Measurements from ENCODE around the gene SERINC3.

The SERINC3 gene

DNA sequence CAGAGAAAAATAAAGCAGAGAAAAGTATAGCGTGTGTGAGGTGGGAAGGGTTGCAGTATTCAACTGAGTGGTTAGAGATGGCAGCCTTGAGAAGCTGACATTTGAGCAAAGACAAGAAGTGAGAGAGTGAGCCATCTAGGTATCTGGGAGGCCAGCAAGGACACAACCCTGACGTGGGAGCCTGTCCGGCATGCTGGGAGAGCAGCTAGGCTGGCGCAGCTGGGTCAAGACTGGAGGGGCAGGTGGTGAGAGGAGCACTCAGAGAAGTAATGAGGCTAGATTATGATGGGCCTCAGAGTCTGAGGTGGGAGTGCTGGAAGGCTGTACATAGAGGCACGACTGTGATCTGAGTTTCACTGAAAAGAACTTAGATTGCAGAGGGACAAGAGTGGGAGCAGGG lies 33.3 kb downstream of the SERINC3 start:
- no peak for DNase-seq (ENCODE audit: low read depth in 1 of 2, low spot score in 1 of 2)

GRCh38 chr20:44485830-44486198 lies 36.1 kb downstream of the SERINC3 start:
- TF ChIP-seq, protein P1, sequence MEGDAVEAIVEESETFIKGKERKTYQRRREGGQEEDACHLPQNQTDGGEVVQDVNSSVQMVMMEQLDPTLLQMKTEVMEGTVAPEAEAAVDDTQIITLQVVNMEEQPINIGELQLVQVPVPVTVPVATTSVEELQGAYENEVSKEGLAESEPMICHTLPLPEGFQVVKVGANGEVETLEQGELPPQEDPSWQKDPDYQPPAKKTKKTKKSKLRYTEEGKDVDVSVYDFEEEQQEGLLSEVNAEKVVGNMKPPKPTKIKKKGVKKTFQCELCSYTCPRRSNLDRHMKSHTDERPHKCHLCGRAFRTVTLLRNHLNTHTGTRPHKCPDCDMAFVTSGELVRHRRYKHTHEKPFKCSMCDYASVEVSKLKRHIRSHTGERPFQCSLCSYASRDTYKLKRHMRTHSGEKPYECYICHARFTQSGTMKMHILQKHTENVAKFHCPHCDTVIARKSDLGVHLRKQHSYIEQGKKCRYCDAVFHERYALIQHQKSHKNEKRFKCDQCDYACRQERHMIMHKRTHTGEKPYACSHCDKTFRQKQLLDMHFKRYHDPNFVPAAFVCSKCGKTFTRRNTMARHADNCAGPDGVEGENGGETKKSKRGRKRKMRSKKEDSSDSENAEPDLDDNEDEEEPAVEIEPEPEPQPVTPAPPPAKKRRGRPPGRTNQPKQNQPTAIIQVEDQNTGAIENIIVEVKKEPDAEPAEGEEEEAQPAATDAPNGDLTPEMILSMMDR (IDR thresholded peaks at IDR 0.05; ENCODE audit: insufficient read depth, low read length), result no peak
- TF ChIP-seq GABPA (IDR thresholded peaks at IDR 0.05; ENCODE audit: low read depth) (no peak), SPI1 (IDR thresholded peaks at IDR 0.05; ENCODE audit: borderline replicate concordance, low read depth) (no peak), POLR2AphosphoS5 (IDR thresholded peaks at IDR 0.05; ENCODE audit: low read depth) (no peak)
- TF ChIP-seq, protein P2, sequence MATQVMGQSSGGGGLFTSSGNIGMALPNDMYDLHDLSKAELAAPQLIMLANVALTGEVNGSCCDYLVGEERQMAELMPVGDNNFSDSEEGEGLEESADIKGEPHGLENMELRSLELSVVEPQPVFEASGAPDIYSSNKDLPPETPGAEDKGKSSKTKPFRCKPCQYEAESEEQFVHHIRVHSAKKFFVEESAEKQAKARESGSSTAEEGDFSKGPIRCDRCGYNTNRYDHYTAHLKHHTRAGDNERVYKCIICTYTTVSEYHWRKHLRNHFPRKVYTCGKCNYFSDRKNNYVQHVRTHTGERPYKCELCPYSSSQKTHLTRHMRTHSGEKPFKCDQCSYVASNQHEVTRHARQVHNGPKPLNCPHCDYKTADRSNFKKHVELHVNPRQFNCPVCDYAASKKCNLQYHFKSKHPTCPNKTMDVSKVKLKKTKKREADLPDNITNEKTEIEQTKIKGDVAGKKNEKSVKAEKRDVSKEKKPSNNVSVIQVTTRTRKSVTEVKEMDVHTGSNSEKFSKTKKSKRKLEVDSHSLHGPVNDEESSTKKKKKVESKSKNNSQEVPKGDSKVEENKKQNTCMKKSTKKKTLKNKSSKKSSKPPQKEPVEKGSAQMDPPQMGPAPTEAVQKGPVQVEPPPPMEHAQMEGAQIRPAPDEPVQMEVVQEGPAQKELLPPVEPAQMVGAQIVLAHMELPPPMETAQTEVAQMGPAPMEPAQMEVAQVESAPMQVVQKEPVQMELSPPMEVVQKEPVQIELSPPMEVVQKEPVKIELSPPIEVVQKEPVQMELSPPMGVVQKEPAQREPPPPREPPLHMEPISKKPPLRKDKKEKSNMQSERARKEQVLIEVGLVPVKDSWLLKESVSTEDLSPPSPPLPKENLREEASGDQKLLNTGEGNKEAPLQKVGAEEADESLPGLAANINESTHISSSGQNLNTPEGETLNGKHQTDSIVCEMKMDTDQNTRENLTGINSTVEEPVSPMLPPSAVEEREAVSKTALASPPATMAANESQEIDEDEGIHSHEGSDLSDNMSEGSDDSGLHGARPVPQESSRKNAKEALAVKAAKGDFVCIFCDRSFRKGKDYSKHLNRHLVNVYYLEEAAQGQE (IDR thresholded peaks at IDR 0.05; ENCODE audit: insufficient replicate concordance, low read depth), result no peak
- H3K27ac ChIP-seq (replicated peaks), result no peak overlapping the region
- H3K27me3 ChIP-seq (ENCODE audit: insufficient read depth, poor library complexity, severe bottlenecking), result no peaks in the 10 kb centered on the region
- DNase-seq (ENCODE audit: low read depth in 1 of 2, low spot score in 1 of 2), result no peak
- no peak overlapping the region for H3K4me3 ChIP-seq (replicated peaks; ENCODE audit: insufficient read depth, low read length)

More for the DNA sequence above, 33.3 kb downstream of the SERINC3 start:
- Histone ChIP-seq H3K27ac (replicated peaks) (no peak overlapping the region), H3K4me3 (replicated peaks; ENCODE audit: insufficient read depth, low read length) (no peak overlapping the region), H3K27me3 (ENCODE audit: insufficient read depth, poor library complexity, severe bottlenecking) (no peaks in the 10 kb centered on the region)
- TF ChIP-seq SPI1 (IDR thresholded peaks at IDR 0.05; ENCODE audit: borderline replicate concordance, low read depth) (no peak), GABPA (IDR thresholded peaks at IDR 0.05; ENCODE audit: low read depth) (no peak), POLR2AphosphoS5 (IDR thresholded peaks at IDR 0.05; ENCODE audit: low read depth) (no peak)
- TF ChIP-seq, protein P1 (IDR thresholded peaks at IDR 0.05; ENCODE audit: insufficient read depth, low read length), result no peak
- TF ChIP-seq, protein P2 (IDR thresholded peaks at IDR 0.05; ENCODE audit: insufficient replicate concordance, low read depth), result no peak

DNA sequence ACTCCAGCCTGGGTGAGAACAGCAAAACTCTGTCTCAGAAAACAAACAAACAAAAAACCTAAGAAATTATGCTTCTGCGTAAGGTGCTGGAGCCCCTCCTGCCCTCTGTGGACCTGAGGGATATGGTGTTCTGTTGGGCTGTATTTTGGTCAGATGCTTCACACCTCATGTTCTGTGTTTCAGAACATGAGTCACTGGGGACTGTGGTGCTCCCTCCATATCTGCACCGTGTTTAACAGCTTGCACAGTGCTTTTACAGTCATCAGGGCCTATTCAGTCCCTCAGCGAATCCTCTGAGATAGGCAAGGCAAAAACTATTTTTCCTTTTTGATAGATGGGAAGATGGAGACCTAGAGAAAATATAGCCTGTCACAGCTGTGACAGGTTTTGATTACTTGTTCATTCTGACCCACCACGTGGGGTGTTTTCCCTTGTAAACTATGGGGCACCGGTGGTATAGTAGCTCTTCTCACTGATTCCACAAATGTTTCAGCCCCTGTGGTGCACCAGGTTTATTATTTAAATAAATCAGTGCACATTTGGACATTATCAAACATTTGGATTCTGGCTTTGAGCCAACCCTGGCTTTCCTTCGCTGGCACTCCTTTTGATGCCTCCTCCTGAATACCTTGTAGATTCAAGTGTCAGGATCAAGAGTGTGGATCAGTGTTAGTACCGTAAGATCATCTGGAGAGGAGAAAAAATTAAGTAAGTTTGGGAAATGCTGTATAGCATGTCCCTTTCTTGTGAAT lies 36.6 kb downstream of the SERINC3 start:
- TF ChIP-seq, protein P1 (IDR thresholded peaks at IDR 0.05; ENCODE audit: insufficient read depth, low read length), result no peak
- TF ChIP-seq SPI1 (IDR thresholded peaks at IDR 0.05; ENCODE audit: borderline replicate concordance, low read depth) (no peak), GABPA (IDR thresholded peaks at IDR 0.05; ENCODE audit: low read depth) (no peak), POLR2AphosphoS5 (IDR thresholded peaks at IDR 0.05; ENCODE audit: low read depth) (no peak)
- TF ChIP-seq, protein P2 (IDR thresholded peaks at IDR 0.05; ENCODE audit: insufficient replicate concordance, low read depth), result no peak
- DNase-seq (ENCODE audit: low read depth in 1 of 2, low spot score in 1 of 2), result no peak
- no peaks in the 10 kb centered on the region for H3K27me3 ChIP-seq (ENCODE audit: insufficient read depth, poor library complexity, severe bottlenecking)
- no peak overlapping the region for H3K27ac ChIP-seq (replicated peaks)
- no peak overlapping the region for H3K4me3 ChIP-seq (replicated peaks; ENCODE audit: insufficient read depth, low read length)
